GM12878 (cell line): Measurements from ENCODE around the gene CSTPP1. TPM values are rescaled to one million over a fixed set of nuclear protein-coding genes. Genes with fewer than 3 reads are reported as not detected.

Source experiments
- ATAC-seq: fragments of 200-7000 bp; cut with Tn5 transposase; 3 replicates; pipeline ENCODE4 v1.9.1; 2020; ENCODE audit warnings: mild to moderate bottlenecking, moderate library complexity
- BruUV-seq: library from RNA; stranded (reverse); fragments of 400-500 nt; replicated peaks from 2 replicates; lab custom pipeline; 2021; lab: Mats Ljungman, UMichigan
- CTCF ChIA-PET: fragments of 300-600 bp; sonication (Branson Sonifier 250); formaldehyde crosslinking; extraction: SDS; loops from one replicate; lab custom pipeline; 2021; ENCODE audit warnings: inconsistent platforms; lab: Yijun Ruan, JAX
- POLR2A ChIA-PET: fragments of 350-600 bp; formaldehyde crosslinking; extraction: SDS; loops from one replicate; lab custom pipeline; 2021; ENCODE audit warnings: inconsistent platforms; lab: Charles Lee
- RAD21 ChIA-PET: fragments of 300-600 bp; sonication (Branson Sonifier 250); formaldehyde crosslinking; loops from one replicate; lab custom pipeline; 2023; ENCODE audit warnings: antibody characterized with exemption; ENCODE audit not compliant: unreplicated experiment; lab: Charles Lee
- SMC1A ChIA-PET: fragments of 300-600 bp; sonication (Branson Sonifier 250); formaldehyde crosslinking; loops from one replicate; lab custom pipeline; 2023; ENCODE audit not compliant: unreplicated experiment, uncharacterized antibody; lab: Charles Lee
- DNase-seq: peaks from one replicate; pipeline ENCODE4 v3.0.0-alpha.2; 2011; ENCODE audit warnings: low read depth, low spot score
- FAIRE-seq: peaks from 3 replicates; lab custom pipeline; 2011; peaks lifted over from hg19 to GRCh38; lab: Jason Lieb, UNC
- H2AFZ ChIP-seq: 2 replicates; pipeline ENCODE4 v1.6.0; 2011; ENCODE audit warnings: low read depth, low read length, control low read depth; ENCODE audit not compliant: control insufficient read depth
- H3K27ac ChIP-seq: 2 replicates; pipeline ENCODE4 v1.5.1; 2011; ENCODE audit warnings: control low read depth; ENCODE audit not compliant: control insufficient read depth, insufficient read depth
- H3K27me3 ChIP-seq, 2 experiments: replicated peaks in 1 of 2; 2 replicates each; pipeline versions ENCODE4 v1.6.0 to v1.6.1; 2011; ENCODE audit warnings: low read length in 1 of 2; ENCODE audit not compliant: control insufficient read depth in 2 of 2, insufficient read depth in 2 of 2
- H3K36me3 ChIP-seq, 2 experiments: 2 replicates each; pipeline ENCODE4 v1.5.1; 2011; ENCODE audit warnings: low read length in 1 of 2; ENCODE audit not compliant: control insufficient read depth in 2 of 2, insufficient read depth in 2 of 2
- H3K4me1 ChIP-seq: 2 replicates; pipeline ENCODE4 v1.6.1; 2011; ENCODE audit warnings: mild to moderate bottlenecking, low read length, moderate library complexity, mixed read lengths; ENCODE audit not compliant: control insufficient read depth, insufficient read depth
- H3K4me2 ChIP-seq: 2 replicates; pipeline ENCODE4 v1.6.0; 2011; ENCODE audit warnings: control low read depth; ENCODE audit not compliant: control insufficient read depth, insufficient read depth
- H3K4me3 ChIP-seq: fragments of 200-600 bp; sonication (generic); 2 replicates; pipeline ENCODE4 v1.5.1; 2016
- H3K79me2 ChIP-seq: 2 replicates; pipeline ENCODE4 v1.6.0; 2011; ENCODE audit warnings: low read length; ENCODE audit not compliant: control insufficient read depth, insufficient read depth
- H3K9ac ChIP-seq: 2 replicates; pipeline ENCODE4 v1.8.0; 2011; ENCODE audit warnings: low read length, control low read depth, mixed read lengths; ENCODE audit not compliant: control insufficient read depth, insufficient read depth
- H3K9me3 ChIP-seq: replicated peaks from 3 replicates; pipeline ENCODE4 v1.5.1; 2011; ENCODE audit warnings: mild to moderate bottlenecking, low read length; ENCODE audit not compliant: control insufficient read depth, insufficient read depth
- H4K20me1 ChIP-seq: 2 replicates; pipeline ENCODE4 v1.6.0; 2011; ENCODE audit not compliant: control insufficient read depth, insufficient read depth
- CTCF ChIP-seq, 3 experiments: IDR thresholded peaks in 2 of 3; conservative IDR thresholded peaks in 1 of 3; 2 replicates each; pipeline ENCODE4 v1.5.1; 2011; ENCODE audit warnings: low read depth in 3 of 3, low read length in 3 of 3, mild to moderate bottlenecking in 3 of 3, control low read depth in 2 of 3, moderate library complexity in 2 of 3, inconsistent platforms in 1 of 3, mixed read lengths in 1 of 3; ENCODE audit not compliant: control insufficient read depth in 2 of 3, insufficient read depth in 1 of 3; ENCODE audit errors: extremely low read depth in 1 of 3
- MYC ChIP-seq: IDR thresholded peaks from 2 replicates; pipeline ENCODE4 v1.6.1; 2011; ENCODE audit warnings: mild to moderate bottlenecking, low read length, moderate library complexity, inconsistent platforms; ENCODE audit not compliant: insufficient read depth, insufficient replicate concordance, insufficient read length, severe bottlenecking
- TARDBP ChIP-seq: IDR thresholded peaks from 2 replicates; pipeline ENCODE4 v1.6.1; 2016; ENCODE audit warnings: borderline replicate concordance
- ZBTB40 ChIP-seq: fragments of 450-650 bp; IDR thresholded peaks from 2 replicates; pipeline ENCODE4 v1.6.1; 2016; ENCODE audit warnings: mild to moderate bottlenecking, moderate library complexity, borderline replicate concordance
- WGBS: methylation state at CpG from one replicate; pipeline ENCODE4 v1.1.6; 2016; ENCODE audit warnings: low lambda C conversion rate; ENCODE audit not compliant: insufficient replicate concordance, insufficient coverage; ENCODE audit errors: missing lambda C conversion rate; 5-methylcytosine and 5-hydroxymethylcytosine counted together
- in situ Hi-C: fragments of 300-500 bp; cut with MboI; formaldehyde crosslinking; loops from 9 replicates; pipeline ENCODE4 v1.14.3; 2018; ENCODE audit warnings: mixed read lengths
- intact Hi-C: fragments of 100-400 bp; cut with micrococcal nuclease; formaldehyde crosslinking; loops from one replicate; pipeline ENCODE4 v1.14.2; 2022; ENCODE audit not compliant: unreplicated experiment
- polyA plus RNA-seq, 11 experiments: library from polyadenylated mRNA; depleted of rRNA in 4 of 11; unstranded in 6 of 11; stranded (reverse) in 5 of 11; fragments of >200 nt; fragmentation: Nextera tagmentation in 4 of 11; fragmentation: Illumina TruSeq in 1 of 11; extraction: Ambion mirVana in 4 of 11; extraction: Trizol in 1 of 11; gene quantifications; 1 replicate in 1 of 11; 2 replicates in 10 of 11; pipeline versions ENCODE4 v1.2.1 to v1.2.3, GENCODE V29; 2011 to 2016; ENCODE audit warnings: inconsistent platforms in 2 of 11, missing spikeins in 2 of 11, low read depth in 1 of 11
- total RNA-seq, 4 experiments: library from RNA; depleted of rRNA in 3 of 4; stranded (reverse); fragments of >200 nt in 3 of 4; fragmentation: Illumina TruSeq in 1 of 4; extraction: Trizol in 1 of 4; gene quantifications; 2 replicates each; pipeline versions ENCODE4 v1.2.1 to v1.2.3, GENCODE V29; 2013 to 2021
- TF ChIP-seq, protein P1 (sequence below): fragments of 450-650 bp; IDR thresholded peaks from 2 replicates; pipeline ENCODE4 v1.6.1; 2016; ENCODE audit warnings: mild to moderate bottlenecking

Gene CSTPP1
- total and polyA plus RNA-seq, 10 of the 15 experiments (the other 5 are each of a cell fraction or from before 2014, with no cell fraction given): 7.1 to 23.4 (median 17.5) TPM

DNA sequence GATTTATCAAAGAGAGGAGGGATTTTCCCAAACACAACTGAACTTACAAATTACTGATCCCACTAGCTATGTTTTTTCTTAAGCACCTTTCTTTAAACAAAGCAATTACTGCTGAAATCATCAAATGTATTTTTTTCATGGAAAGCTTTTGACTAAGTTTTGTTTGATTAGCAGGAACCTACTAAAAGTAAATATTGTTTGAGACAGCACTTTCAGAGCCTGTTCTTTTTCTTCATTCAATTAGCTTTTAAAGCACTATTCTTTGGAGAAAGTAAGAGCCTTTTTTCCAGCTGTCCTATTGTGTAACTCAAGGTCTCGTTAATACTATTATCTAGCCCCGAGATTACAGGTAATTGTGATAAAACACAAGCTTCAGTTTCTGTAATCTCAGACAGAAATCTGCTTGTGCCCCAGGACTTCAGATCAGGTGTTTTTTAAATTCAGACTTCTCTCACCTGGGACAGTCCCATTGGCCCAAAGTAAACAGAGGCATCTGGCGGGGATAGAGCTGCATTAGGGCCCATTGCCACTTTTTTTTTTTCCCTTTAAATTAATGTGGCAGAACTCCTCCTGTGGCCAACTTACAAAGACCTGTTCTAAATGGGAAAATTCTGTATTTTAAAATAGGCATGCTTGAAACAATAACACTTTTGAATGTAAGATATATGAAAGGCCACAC is 11.0 kb downstream of the CSTPP1 start:
- H3K79me2 ChIP-seq: no peaks in the 10 kb centered on the region; the same call in 1 of the 2 replicates
- no peak overlapping the region for H2AFZ ChIP-seq
- H3K4me2 ChIP-seq: no peak overlapping the region
- no peak for ATAC-seq
- POLR2A ChIA-PET: interaction anchor here (0.5 kb wide), 1 partner anchor 210 kb away, joined by 5 read pairs; no protein-coding TSS in a partner anchor
- RAD21 ChIA-PET: interaction anchor here (0.8 kb wide), 1 partner anchor 206 kb away, joined by 4 read pairs; no protein-coding TSS in a partner anchor
- SMC1A ChIA-PET: interaction anchor here (0.5 to 1.9 kb wide), 6 partner anchors 11 to 498 kb away, joined by 3 to 4 read pairs (median 4); partner anchors contain the start of gene CSTPP1
- no peak overlapping the region for H3K9ac ChIP-seq
- CTCF ChIA-PET: interaction anchor here (1.0 to 1.9 kb wide), 3 partner anchors 16 to 465 kb away, joined by 3 to 7 read pairs (median 5); no protein-coding TSS in a partner anchor
- FAIRE-seq: no peak
- H3K4me1 ChIP-seq: no peaks in the 10 kb centered on the region
- H3K9me3 ChIP-seq: no peaks in the 10 kb centered on the region
- in situ Hi-C loops: no loop called here
- 79% methylated on average over 3 of the region's 3 CpGs for WGBS
- no peaks in the 10 kb centered on the region for H3K36me3 ChIP-seq
- intact Hi-C loops: no loop called here
- H3K27ac ChIP-seq: no peak overlapping the region
- H4K20me1 ChIP-seq: no peaks in the 10 kb centered on the region
- no peak for DNase-seq
- TF ChIP-seq TARDBP: no peak
- no peak for TF ChIP-seq MYC
- BruUV-seq: no TSS peak
- H3K27me3 ChIP-seq: no peaks in the 10 kb centered on the region
- H3K4me3 ChIP-seq: no peak overlapping the region

DNA sequence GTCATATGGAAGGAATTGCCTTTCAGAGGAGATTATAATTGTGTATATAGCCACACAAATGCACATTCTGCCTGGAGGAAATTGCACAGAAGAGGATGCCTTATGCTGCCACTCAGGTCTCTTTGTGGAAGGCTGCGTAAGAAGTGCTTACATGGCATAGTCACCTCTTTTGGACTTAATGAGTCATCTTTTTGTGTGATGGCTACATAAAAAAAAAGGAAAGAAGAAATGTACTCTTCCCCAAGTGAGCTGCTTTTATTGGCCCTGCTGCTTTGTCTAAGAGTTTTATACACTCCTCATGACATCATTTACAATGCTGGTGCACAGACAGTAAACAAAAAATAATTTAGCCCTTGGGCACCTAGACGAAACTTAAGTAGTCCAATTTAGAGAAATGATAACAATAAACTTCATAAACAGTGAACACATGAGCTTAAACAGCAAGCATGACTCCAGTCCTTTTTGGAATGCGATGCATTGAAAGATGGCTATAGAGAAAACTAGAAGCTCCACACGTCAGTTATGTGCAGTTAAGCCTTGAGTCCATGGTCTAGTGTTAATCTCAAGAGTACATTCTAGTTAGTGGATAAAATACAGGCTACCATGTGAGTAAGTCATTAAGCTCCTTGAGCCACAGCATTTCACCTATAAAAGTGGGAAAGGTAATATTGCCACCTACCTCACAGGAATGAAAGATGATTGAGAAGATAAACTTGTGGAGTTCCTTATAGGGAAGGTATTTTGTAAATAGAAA is 12.0 kb downstream of the CSTPP1 start:
- Histone ChIP-seq H2AFZ (no peak overlapping the region), H3K4me3 (no peak overlapping the region), H3K36me3 (no peaks in the 10 kb centered on the region), H3K4me2 (no peak overlapping the region), H3K4me1 (no peaks in the 10 kb centered on the region), H3K79me2 (no peaks in the 10 kb centered on the region; the same call in 1 of the 2 replicates), H3K9me3 (no peaks in the 10 kb centered on the region), H3K9ac (no peak overlapping the region), H3K27me3 (no peaks in the 10 kb centered on the region), H4K20me1 (no peaks in the 10 kb centered on the region), H3K27ac (no peak overlapping the region)
- ATAC-seq (no peak), DNase-seq (no peak), FAIRE-seq (no peak)
- in situ Hi-C loops: no loop called here
- SMC1A ChIA-PET: interaction anchor here (0.8 to 1.9 kb wide), 2 partner anchors 18 to 43 kb away, joined by 4 read pairs; no protein-coding TSS in a partner anchor
- no TSS peak for BruUV-seq
- CTCF ChIA-PET: interaction anchor here (0.6 to 1.9 kb wide), 3 partner anchors 15 to 650 kb away, joined by 3 to 7 read pairs (median 3); no protein-coding TSS in a partner anchor
- 97% methylated on average over 4 of the region's 4 CpGs for WGBS
- RAD21 ChIA-PET: no interaction called here
- POLR2A ChIA-PET: no interaction called here
- intact Hi-C loops: no loop called here
- TF ChIP-seq, protein P1, sequence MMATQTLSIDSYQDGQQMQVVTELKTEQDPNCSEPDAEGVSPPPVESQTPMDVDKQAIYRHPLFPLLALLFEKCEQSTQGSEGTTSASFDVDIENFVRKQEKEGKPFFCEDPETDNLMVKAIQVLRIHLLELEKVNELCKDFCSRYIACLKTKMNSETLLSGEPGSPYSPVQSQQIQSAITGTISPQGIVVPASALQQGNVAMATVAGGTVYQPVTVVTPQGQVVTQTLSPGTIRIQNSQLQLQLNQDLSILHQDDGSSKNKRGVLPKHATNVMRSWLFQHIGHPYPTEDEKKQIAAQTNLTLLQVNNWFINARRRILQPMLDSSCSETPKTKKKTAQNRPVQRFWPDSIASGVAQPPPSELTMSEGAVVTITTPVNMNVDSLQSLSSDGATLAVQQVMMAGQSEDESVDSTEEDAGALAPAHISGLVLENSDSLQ: no peak
- no peak for TF ChIP-seq ZBTB40
- no peak for TF ChIP-seq CTCF (IDR thresholded peaks at IDR 0.05 in 2 of 3, conservative IDR thresholded peaks at IDR 0.05 in 1 of 3; ENCODE audit: control insufficient read depth in 2 of 3, extremely low read depth in 1 of 3, insufficient read depth in 1 of 3, low read depth in 3 of 3, low read length in 3 of 3)
